Ammon's horn (tissue), 1 donor: ENCODE measurements around the gene DLEC1.

ENCODE experiments used
- DNase-seq: peaks from one replicate; pipeline ENCODE4 v3.0.0-alpha.2; 2016; ENCODE audit warnings: low spot score

The DLEC1 gene

GRCh38 chr3:38136777-38137614 lies 98.0 kb downstream of the DLEC1 start, which contains the start of gene ACAA1:
TSS of gene ACAA1 (minus strand) at chr3:38137127. CDS start at chr3:38137035, 92 bp downstream.
- peak; percentile 100 for DNase-seq

GRCh38 chr3:38137615-38138348 lies 98.8 kb downstream of the DLEC1 start:
- DNase-seq, result no peak

- DNase-seq, result peak; percentile 65
Measured at GRCh38 chr3:38138349-38139190, 99.6 kb downstream of the DLEC1 start, which contains the start of gene MYD88. TSS of gene MYD88 (plus strand) at chr3:38138661. CDS start at chr3:38138701, 40 bp downstream.

GRCh38 chr3:38139191-38139590 lies 100.2 kb downstream of the DLEC1 start:
- no peak for DNase-seq

GRCh38 chr3:38139652-38140051 lies 100.6 kb downstream of the DLEC1 start:
- no peak for DNase-seq

- DNase-seq, result no peak
Measured at GRCh38 chr3:38140326-38141172, 101.5 kb downstream of the DLEC1 start.

GRCh38 chr3:38141173-38141951 lies 102.4 kb downstream of the DLEC1 start:
- DNase-seq, result no peak

GRCh38 chr3:38141952-38142273 lies 102.9 kb downstream of the DLEC1 start:
- no peak for DNase-seq

- no peak for DNase-seq
Measured at GRCh38 chr3:38142959-38143358, 104.0 kb downstream of the DLEC1 start.

GRCh38 chr3:38143511-38143910 lies 104.5 kb downstream of the DLEC1 start:
- DNase-seq, result no peak

- no peak for DNase-seq
Measured at GRCh38 chr3:38146504-38146903, 107.5 kb downstream of the DLEC1 start.

- DNase-seq, result no peak
Measured at GRCh38 chr3:38147421-38147820, 108.4 kb downstream of the DLEC1 start.

- DNase-seq, result no peak
Measured at GRCh38 chr3:38148311-38148882, 109.4 kb downstream of the DLEC1 start.

- no peak for DNase-seq
Measured at GRCh38 chr3:38149708-38150107, 110.7 kb downstream of the DLEC1 start.

GRCh38 chr3:38150780-38151528 lies 111.9 kb downstream of the DLEC1 start:
- no peak for DNase-seq

- DNase-seq, result peak; percentile 30
Measured at GRCh38 chr3:38151667-38152265, 112.8 kb downstream of the DLEC1 start.

GRCh38 chr3:38152609-38153008 lies 113.6 kb downstream of the DLEC1 start:
- DNase-seq, result no peak

- no peak for DNase-seq
Measured at GRCh38 chr3:38153221-38153620, 114.2 kb downstream of the DLEC1 start.

- DNase-seq, result no peak
Measured at GRCh38 chr3:38154033-38154494, 115.1 kb downstream of the DLEC1 start.
